ENCODE data around the gene ENO2.

DNA sequence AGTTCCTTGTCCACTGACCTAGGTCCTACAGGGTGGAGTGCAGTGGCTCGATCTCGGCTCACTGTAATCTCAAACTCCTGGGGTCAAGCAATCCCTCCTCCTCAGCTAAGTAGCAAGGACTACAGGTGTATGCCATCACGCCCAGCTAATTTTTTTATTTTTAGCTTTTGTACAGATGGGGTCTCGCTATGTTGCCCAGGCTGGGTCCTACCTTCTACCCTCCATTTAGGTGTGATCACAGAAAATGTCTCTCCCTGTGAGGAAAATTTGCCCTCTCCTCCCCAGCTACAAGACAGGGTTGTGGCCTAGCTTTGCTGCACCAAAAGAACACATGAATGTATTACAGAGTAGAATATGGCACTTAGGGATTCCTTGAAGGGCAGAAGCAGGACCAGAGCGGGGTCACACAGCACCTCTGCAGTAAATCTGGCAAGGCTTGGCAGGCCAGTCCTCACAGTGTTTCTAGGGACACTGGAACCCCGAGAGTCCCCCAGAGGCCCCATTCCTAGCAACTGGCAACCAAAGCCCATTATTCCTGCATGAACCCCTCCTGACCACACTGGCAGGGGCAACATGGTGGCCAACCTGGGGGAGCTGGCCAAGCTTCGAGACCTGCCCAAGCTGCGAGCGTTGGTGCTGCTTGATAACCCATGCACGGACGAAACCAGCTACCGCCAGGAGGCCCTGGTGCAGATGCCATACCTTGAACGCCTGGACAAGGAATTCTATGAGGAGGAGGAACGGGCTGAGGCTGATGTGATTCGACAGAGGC lies 2.0 kb upstream of the ENO2 start:
- no peak for TF ChIP-seq EP300 (IDR thresholded peaks at IDR 0.05; ENCODE audit: borderline replicate concordance)
- no peak for TF ChIP-seq CREB1 (IDR thresholded peaks at IDR 0.05; ENCODE audit: low read depth)
- TF ChIP-seq RAD21 (IDR thresholded peaks at IDR 0.05; ENCODE audit: low read depth), result no peak
- no peak for TF ChIP-seq YY1 (IDR thresholded peaks at IDR 0.05; ENCODE audit: low read depth)
- TF ChIP-seq, protein P1, sequence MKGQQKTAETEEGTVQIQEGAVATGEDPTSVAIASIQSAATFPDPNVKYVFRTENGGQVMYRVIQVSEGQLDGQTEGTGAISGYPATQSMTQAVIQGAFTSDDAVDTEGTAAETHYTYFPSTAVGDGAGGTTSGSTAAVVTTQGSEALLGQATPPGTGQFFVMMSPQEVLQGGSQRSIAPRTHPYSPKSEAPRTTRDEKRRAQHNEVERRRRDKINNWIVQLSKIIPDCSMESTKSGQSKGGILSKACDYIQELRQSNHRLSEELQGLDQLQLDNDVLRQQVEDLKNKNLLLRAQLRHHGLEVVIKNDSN (IDR thresholded peaks at IDR 0.05), result no peak
- TF ChIP-seq TCF12 (IDR thresholded peaks at IDR 0.05; ENCODE audit: low read depth), result no peak
- no peak for TF ChIP-seq FOXM1 (IDR thresholded peaks at IDR 0.05; ENCODE audit: borderline replicate concordance, low read depth)
- TF ChIP-seq, protein P2, sequence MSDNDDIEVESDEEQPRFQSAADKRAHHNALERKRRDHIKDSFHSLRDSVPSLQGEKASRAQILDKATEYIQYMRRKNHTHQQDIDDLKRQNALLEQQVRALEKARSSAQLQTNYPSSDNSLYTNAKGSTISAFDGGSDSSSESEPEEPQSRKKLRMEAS (IDR thresholded peaks at IDR 0.05), result no peak
- TF ChIP-seq, protein P3, sequence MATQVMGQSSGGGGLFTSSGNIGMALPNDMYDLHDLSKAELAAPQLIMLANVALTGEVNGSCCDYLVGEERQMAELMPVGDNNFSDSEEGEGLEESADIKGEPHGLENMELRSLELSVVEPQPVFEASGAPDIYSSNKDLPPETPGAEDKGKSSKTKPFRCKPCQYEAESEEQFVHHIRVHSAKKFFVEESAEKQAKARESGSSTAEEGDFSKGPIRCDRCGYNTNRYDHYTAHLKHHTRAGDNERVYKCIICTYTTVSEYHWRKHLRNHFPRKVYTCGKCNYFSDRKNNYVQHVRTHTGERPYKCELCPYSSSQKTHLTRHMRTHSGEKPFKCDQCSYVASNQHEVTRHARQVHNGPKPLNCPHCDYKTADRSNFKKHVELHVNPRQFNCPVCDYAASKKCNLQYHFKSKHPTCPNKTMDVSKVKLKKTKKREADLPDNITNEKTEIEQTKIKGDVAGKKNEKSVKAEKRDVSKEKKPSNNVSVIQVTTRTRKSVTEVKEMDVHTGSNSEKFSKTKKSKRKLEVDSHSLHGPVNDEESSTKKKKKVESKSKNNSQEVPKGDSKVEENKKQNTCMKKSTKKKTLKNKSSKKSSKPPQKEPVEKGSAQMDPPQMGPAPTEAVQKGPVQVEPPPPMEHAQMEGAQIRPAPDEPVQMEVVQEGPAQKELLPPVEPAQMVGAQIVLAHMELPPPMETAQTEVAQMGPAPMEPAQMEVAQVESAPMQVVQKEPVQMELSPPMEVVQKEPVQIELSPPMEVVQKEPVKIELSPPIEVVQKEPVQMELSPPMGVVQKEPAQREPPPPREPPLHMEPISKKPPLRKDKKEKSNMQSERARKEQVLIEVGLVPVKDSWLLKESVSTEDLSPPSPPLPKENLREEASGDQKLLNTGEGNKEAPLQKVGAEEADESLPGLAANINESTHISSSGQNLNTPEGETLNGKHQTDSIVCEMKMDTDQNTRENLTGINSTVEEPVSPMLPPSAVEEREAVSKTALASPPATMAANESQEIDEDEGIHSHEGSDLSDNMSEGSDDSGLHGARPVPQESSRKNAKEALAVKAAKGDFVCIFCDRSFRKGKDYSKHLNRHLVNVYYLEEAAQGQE (IDR thresholded peaks at IDR 0.05; ENCODE audit: low read depth), result no peak
- TF ChIP-seq CEBPB (IDR thresholded peaks at IDR 0.05), result no peak
- TF ChIP-seq NFIC (IDR thresholded peaks at IDR 0.05), result no peak
